NB4 (cell line): ENCODE results near the gene ANXA4.

Source experiments
- DNase-seq: peaks from one replicate; pipeline ENCODE4 v3.0.0; 2010; ENCODE audit warnings: low read depth
- H3K4me3 ChIP-seq: one replicate; pipeline ENCODE4 v1.5.1; 2011; ENCODE audit warnings: mild to moderate bottlenecking, low read depth, low read length, moderate library complexity
- MYC ChIP-seq: IDR thresholded peaks from 2 replicates; pipeline ENCODE4 v1.6.1; 2011; ENCODE audit warnings: low read depth, low read length
- POLR2A ChIP-seq: IDR thresholded peaks from 2 replicates; pipeline ENCODE4 v1.6.1; 2011; ENCODE audit warnings: mild to moderate bottlenecking; ENCODE audit not compliant: insufficient read length; ENCODE audit errors: extremely low read depth
- TF ChIP-seq, protein P1 (sequence below): IDR thresholded peaks from 2 replicates; pipeline ENCODE4 v1.6.1; 2011; ENCODE audit warnings: low read depth, low read length
- TF ChIP-seq, protein P2 (sequence below): IDR thresholded peaks from one replicate; pipeline ENCODE4 v1.5.1; 2012; ENCODE audit warnings: low read depth, low read length

The ANXA4 gene

DNA sequence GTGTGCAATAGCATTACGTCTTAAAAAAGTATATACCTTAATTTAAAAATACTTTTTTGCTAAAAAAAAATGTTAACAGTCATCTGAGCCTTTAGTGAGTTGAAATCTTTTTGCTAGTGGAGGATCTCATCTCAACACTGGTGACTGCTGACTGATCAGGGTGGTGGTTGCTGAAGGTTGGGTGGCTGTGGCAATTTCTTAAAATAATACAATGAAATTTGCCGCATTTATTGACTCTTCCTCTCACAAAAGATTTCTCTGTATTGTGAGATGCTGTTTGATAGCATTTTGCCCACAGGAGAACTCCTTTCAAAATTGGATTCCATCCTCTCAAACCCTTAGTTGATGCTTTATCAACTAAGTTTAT, 46.1 kb upstream of the ANXA4 start:
- no peak for DNase-seq
- H3K4me3 ChIP-seq: no peak overlapping the region

DNA sequence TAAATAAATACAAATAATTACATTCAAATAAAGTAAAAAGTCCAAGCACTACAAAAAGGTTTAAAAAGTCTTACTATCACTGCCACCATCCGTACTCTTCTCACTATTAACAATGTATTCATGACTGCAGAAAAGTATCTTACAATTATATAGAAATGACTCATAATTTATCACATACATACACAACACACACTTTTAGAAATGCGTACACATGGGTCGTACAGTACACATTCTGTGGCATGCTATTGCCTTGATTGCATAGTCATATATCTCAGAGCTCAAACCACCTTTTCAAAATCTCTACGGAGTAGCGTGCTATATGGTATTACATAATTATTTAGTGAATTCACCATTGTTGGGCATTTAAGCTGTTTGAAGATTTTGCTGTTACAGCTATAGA, 41.6 kb upstream of the ANXA4 start:
- H3K4me3 ChIP-seq: no peak overlapping the region
- TF ChIP-seq MYC: no peak
- TF ChIP-seq, protein P1, sequence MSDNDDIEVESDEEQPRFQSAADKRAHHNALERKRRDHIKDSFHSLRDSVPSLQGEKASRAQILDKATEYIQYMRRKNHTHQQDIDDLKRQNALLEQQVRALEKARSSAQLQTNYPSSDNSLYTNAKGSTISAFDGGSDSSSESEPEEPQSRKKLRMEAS: no peak
- TF ChIP-seq, protein P2, sequence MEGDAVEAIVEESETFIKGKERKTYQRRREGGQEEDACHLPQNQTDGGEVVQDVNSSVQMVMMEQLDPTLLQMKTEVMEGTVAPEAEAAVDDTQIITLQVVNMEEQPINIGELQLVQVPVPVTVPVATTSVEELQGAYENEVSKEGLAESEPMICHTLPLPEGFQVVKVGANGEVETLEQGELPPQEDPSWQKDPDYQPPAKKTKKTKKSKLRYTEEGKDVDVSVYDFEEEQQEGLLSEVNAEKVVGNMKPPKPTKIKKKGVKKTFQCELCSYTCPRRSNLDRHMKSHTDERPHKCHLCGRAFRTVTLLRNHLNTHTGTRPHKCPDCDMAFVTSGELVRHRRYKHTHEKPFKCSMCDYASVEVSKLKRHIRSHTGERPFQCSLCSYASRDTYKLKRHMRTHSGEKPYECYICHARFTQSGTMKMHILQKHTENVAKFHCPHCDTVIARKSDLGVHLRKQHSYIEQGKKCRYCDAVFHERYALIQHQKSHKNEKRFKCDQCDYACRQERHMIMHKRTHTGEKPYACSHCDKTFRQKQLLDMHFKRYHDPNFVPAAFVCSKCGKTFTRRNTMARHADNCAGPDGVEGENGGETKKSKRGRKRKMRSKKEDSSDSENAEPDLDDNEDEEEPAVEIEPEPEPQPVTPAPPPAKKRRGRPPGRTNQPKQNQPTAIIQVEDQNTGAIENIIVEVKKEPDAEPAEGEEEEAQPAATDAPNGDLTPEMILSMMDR: no peak
- TF ChIP-seq POLR2A: no peak
- no peak for DNase-seq

More for the DNA sequence above, 46.1 kb upstream of the ANXA4 start:
- TF ChIP-seq, protein P1: no peak
- TF ChIP-seq POLR2A (no peak), MYC (no peak)
- TF ChIP-seq, protein P2: no peak

DNA sequence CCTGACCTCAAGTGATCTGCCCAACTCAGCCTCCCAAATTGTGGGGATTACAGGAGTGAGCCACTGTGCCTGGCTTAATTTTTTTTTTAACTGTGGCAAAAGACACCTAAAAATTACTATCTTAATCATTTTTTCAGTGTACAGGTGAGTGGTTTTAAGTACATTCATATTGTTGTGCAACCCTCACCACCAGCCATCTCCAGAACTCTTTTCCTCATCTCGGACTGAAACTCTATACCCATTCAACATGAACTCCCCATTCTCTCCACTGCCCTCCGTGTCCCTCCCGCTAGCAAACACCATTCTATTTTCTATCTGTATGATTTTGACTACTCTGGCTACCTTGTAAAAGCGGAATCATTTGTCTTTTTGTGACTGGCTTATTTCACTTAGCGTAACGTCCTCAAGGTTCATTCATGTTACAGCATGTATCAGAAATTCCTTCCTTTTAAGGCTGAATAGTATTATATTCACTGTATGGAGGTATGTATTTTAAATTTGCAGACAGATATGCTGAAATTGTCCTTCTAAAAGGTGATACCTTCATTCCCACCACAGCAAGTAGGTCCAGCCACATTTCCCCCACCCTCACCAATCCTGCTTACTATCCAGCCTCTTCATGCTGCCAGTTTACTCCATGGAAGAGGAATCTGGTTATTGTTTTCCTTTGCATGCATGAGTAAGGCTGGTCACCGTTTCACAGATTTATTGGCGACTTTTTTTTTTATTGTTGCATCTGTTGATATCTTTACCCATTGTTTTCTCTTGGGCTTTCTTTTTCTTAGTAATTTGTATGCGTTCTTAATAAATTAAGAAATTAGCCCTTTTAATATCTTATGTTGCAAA, 40.6 kb upstream of the ANXA4 start:
- TF ChIP-seq, protein P2: no peak
- TF ChIP-seq POLR2A: no peak
- no peak for TF ChIP-seq MYC
- TF ChIP-seq, protein P1: no peak
- no peak overlapping the region for H3K4me3 ChIP-seq
- DNase-seq: no peak

DNA sequence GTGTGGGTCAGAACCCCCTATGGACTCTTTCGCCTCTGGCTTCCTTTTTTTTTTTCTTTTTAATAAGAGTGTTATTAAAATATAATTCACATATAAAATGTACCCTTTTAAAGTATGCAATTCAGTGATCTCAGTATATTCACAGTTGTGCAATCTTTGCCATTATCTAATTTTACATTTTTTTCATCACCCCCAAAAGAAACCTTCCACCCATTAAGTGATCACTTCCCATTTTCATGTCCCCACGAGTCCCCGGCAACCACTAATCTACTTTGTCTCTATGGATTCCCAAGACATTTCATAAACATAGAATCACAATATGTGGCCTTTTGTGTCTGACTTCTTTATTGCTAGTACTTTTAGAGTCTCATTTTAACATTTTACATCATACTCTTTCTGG, 38.7 kb upstream of the ANXA4 start:
- no peak for TF ChIP-seq POLR2A
- peak; percentile 35; the same call in 1 of the 2 replicates for TF ChIP-seq MYC
- TF ChIP-seq, protein P2: no peak
- TF ChIP-seq, protein P1: no peak
- no peak overlapping the region for H3K4me3 ChIP-seq
- peak; percentile 88 for DNase-seq

DNA sequence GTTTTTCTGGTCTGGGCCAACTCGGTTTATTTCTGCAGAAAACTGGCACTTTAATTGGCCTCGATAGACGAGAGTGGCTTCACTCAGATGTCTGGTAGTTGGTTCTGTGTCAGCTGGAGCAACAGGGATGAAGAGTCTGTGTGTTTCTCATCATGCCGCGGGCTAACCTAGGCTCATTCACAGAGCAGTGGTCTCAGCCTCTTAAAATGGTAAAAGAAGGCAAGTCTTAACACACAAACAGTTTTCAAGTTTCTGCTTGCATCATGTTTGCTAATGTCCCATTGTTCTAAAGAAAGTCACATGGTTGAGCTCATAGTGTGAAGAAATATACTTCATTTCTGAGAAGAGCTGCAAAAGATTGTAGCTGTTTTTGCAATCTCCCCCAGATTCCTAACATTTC, 37.5 kb upstream of the ANXA4 start:
- DNase-seq: peak; percentile 93
- TF ChIP-seq POLR2A (peak; percentile 43), MYC (peak; percentile 81)
- TF ChIP-seq, protein P2: no peak
- TF ChIP-seq, protein P1: peak; percentile 85
- peak overlapping the region; percentile 27 for H3K4me3 ChIP-seq
